GM19328 (cell line): ENCODE measurements around the gene TMCC1.
"Not testable (repeated sequence)": the region's sequence is repeated elsewhere in the genome, so short reads cannot be mapped to it uniquely, and the experiment has no call there.

ENCODE experiments used
- ATAC-seq: cut with Tn5 transposase; IDR thresholded peaks from one replicate; pipeline ENCODE4 v1.9.1; 2021; ENCODE audit warnings: mild to moderate bottlenecking, moderate library complexity; ENCODE audit not compliant: unreplicated experiment

TMCC1 gene

DNA sequence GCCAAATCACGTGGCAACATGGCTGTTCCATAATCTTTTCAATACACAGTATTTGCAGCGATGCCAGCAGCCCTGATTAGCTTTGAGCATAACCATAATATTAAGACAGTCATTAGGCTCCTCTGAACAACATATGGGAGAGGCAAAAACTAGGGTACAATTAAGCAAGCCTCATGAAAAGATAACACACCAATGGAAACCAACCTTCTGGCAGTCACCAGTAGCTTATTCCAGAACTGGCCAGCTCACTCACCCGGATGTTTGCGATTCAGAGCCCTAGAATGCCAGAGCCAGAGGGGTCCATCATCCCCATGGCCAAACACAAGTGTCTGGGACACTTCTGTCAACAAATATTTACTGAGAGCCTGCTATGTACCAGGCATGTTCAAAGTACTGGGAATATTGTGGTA, 238.2 kb downstream of the TMCC1 start:
- ATAC-seq: no peak

DNA sequence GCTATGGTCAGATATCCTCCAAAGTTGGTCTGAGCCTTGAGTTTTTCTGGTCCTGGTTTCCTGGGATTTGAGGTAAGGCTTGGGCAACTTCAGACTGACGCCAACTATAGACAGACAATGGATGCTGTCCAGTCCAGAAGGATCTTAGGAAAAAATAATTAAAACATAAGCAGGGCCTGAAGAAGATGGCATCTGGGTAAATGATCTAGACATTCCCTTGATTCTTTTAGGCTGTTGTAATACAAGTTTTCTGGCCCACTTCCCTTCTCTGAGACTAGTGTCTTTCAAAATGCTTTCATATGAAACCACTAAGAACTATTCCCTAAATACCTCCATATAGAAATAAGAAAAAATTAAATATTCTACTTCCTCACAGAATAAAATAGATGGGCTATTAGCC, 239.4 kb downstream of the TMCC1 start:
- ATAC-seq: no peak

DNA sequence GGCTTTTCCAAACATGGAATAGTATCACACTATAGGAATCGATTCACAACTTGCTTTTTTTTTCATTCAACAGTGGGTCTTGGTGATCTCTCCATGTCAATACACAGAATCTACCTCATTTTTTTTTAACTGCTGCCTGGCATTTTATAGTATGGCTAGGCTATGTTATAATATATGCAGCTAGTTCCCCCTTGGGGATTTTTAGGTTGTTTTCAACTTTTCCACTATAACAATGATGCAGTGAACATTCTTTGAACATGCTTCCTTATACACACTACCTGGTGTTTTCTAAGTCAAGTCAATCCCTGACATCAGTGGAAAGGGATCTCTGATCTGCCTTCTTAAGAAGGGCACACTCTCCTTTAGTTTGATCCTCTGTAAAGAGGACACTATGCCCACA, 240.5 kb downstream of the TMCC1 start:
- no peak for ATAC-seq

DNA sequence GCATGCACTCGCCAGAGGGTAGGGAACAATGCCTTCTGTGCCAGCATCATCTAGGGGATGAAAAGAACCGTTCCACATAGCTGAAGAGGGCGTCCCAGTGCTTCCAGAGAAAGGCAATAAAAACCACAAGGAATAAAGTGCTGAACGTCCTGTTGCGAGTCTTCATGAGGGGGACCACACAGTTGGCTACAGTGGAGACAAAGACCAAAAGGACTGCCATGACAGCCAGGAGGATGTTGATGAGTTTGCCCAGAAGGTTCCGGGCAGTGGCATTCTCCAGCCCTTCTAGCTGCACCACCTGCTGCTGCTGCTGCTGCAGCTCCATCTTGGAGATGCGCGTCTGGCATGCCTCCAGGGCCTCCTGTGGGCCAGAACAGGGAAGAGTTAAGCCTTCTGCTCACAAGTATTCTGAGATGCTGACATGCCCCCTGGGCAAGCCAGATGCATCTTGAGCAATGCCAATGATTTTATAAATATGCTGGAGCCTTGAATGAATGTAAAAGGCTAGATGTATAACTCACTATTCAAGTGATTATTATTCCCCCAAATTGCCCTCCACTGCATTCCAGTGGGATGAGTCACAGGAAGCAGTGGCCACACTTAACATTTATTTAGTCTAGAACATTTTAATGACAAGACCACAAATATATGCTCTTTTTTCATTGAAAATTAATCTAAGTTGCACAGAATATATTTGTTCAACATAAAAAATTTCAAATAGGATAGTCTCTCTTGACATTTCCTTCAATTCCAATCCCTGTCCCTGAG, 241.9 kb downstream of the TMCC1 start:
- no peak for ATAC-seq

DNA sequence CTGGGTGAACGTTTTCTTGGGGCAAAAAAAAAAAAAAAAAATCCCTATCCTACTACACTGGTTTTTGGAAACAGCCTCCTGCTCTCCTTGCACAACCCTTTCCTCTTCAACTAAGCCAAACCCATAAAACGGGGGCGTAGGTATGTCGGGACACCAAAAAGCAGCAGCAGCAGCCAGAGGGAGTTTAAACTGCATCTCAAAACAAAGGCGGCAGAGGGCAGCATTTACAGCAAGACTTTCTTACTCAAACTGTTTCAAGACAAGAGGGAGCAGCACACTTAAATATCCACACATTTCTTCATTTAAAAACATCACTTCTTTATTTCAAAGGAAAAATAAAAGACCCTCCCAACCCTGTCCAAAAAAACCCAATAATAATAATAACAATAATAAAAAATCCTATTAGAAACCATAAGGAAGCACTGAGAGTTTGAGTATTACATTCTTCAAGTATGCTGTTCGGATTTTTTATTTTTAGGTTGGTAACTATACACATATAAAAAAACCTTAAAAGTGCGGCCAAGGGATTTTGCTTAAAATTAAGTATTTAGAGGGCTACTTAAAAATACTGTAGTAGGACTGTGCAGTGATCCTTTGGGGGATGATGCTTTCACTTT, 243.1 kb downstream of the TMCC1 start:
- ATAC-seq: no peak

DNA sequence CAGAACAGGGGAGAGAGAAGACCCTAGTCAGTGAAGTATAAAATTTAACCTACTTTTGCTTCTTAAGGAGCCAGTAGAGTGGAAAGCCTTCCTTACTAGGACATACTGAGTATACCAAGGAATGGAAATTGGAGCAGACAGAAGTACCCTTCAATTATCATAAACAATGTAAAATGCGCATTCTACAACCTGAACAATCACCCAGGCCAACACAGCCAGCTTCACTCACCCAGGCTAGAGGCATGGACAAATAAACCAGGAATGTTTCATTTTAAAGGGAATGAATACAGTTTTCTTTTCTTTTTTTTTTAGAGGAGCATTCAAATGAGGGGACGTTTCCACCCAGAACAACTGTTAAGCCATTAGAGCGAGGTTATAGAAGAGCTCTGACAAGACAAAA, 245.1 kb downstream of the TMCC1 start:
- ATAC-seq: no peak

DNA sequence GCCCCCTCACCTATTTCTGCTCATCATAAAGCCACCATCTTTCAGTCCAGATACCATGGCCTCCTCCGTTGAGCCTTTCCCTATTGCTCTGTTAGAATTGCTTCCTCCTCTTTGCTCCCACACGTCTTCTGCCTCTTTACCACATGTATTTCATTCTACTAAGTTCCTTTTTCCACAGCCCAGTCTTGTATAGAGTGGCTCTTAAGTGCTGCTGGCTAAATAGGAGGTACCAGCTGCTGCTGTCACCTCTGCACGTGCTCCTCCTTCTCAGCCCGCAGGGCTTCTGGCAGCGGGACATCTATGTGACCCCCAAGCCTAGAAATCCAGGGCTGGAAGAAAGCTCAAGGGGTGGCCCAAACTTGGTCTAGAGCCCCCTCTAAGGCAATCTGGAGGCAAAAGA, 248.2 kb downstream of the TMCC1 start:
- no peak for ATAC-seq

DNA sequence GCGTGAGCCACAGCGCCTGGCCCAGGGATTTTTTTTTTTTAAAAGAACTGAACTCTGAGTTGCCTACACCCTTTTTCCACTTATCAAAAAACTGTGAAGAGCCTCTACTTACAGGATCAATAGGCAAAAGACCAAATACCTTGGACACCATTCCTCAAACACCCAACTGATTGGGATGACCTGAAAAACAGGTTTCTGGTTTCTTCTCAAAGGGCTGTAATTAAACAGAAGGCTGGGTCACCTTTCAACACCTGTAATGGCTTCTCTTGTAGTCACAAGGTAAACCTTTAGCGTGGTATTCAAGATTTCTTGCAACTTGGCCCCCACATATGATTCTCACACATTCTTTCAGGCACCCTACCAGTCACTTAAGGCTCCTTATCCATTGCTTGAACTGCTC, 248.7 kb downstream of the TMCC1 start:
- ATAC-seq: no peak

DNA sequence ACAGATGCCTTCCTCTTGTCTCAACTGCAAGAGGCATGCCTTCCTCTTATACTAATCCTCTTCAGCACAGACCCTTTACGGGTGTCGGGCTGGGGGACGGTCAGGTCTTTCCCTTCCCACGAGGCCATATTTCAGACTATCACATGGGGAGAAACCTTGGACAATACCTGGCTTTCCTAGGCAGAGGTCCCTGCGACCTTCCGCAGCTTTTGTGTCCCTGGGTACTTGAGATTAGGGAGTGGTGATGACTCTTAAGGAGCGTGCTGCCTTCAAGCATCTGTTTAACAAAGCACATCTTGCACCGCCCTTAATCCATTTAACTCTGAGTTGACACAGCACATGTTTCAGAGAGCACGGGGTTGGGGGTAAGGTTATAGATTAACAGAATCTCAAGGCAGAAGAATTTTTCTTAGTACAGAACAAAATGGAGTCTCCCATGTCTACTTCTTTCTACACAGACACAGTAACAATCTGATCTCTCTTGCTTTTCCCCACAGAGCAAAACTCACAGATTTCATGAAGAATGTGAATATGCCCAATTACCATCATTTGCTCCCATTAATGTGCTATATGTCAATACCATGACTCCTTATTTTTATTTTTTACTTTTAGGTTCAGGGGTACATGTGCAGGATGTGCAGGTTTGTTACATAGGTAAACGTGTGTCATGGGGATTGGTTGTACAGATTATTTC, 251.8 kb downstream of the TMCC1 start:
- ATAC-seq: not testable (repeated sequence)

DNA sequence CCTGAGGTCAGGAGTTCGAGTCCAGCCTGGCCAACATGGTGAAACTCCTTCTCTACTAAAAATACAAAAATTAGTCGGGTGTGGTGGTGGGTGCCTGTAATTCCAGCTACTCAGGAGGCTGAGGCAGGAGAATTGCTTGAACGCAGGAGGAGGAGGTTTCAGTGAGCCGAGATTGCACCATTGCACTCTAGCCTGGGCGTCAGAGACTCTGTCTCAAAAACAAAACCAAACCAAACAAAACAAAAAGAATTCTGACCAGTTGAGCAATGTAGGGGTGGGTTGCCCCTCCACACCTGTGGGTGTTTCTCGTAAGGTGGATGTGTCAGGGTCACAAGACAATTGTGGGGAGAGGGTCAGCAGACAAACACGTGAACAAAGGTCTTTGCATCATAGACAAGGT, 252.5 kb downstream of the TMCC1 start:
- not testable (repeated sequence) for ATAC-seq

DNA sequence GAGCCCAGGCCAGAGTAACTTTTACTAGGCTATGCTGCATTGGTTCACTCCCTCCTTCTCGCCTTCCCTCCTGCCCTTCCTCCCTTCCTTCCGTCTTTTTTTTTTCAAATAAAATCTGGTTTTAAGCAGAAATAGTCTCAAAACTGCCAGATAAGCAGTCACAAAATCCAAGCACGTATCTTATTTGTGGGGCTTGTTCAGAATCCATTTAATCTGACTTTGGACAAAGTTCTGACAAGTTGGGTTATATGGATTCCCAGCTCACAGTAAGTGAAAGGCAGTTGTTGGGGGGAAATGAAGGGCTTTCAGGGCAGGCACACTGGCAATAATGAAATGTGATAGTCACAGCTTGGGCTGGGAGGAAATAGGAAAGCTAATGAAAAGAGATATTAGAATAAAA, 255.0 kb downstream of the TMCC1 start:
- ATAC-seq: no peak

DNA sequence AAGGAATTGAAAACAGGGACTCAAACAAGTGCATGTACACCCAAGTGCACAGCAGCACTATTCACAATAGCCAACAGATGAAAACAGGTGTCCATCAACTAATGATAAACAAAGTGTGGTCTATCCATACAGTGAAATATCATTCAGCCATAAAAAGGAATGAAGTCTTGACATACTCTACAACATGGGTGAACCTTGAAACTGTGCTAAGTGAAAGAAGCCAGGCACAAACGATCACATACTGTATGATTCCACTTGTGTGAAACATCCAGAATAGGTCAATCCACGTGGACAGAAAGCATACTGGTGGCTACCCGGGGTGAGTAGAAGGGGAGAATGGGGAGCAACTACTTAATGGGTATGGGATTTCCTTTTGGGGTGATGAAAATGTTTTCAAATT, 257.4 kb downstream of the TMCC1 start:
- no peak for ATAC-seq

DNA sequence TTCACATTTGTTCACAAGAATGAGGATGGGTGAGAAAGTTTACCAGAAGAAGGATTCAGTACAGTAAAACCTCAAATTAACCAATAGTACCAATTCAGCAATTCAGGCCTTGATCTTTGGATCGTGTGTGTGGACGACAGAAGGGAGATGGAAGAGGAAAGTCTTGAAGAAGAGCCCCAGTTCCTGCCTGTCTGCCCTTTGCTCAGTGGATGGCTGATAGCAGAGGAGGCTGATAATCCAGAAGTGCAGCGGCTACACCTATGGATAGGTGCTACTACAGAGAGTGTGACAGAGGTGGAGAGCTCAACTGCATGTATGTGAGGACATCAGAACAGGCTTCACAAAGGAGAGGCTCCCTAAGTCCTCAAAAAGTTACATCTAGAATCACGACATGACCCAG, 257.9 kb downstream of the TMCC1 start:
- no peak for ATAC-seq

DNA sequence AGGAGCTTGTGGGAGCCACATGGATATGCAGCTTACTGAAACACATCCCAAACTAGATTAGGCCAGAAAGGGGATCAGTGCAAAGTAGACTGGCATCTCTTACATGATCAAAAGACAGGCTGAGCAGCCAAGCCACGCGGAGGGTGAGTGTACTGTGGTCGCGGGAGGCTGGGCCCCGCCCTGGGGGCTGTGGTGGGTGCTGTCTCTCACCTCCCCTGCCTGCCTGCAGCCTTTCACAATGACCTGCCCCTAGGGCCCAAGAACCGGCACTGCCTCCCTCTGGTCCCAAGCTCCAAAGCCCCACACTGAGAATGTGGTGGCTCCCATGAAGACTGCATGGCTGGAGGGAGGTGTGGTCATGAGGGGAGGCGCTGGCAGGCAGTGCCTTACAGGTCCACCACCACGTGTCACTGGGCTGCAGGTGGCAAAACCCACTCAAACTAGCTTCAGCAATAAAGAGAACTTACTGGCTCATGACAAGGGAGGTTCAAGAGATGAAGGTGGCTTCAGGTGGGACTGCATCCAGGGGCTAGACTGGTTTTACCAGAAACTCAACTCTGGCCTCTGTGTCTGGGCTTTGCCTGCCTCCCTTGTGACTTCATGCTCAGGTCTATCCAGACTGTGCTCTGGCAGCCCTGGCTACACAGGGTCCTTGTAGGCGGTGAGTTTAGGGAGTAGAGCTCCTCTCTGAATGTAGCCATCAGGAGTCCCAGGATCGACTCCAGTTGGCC, 259.6 kb downstream of the TMCC1 start:
- ATAC-seq: no peak

DNA sequence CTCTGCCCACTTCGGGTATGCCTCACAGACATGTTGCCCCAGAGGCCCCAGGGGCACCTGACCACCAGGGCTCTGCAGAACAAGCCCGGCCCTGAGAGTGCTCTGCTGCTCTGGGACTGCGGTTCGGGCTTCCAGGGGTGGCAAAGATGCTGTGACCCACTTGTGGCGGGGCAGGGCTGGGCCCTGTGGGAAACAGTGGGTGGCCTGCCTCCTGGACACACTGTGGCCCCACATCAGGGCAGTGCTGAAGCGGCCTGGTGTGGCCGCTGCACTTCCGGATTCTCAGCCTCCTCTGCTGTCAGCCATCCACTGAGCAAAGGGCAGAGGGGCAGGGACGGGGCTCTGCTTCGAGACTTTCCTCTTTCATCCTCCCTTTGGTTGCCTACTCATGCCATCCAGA, 260.5 kb downstream of the TMCC1 start:
- no peak for ATAC-seq

DNA sequence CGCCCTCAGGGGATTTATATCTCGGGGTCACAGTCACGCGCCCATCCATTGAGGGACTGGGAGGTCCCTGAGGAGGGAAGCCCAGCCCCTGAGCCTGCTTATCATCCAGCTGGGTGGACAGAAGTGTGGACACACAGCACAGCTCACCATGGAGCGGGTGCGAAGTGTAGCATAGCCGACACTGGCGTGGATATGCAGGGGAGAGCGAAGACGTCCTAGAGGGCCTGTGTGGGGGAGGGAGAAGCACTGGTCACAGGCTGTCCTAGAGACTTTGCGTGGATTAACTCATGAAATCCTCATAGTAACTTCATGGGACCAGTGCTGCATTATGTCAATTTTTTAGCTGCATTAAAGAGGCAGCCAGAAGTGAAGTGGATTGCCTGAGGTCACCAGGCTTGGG, 261.0 kb downstream of the TMCC1 start:
- ATAC-seq: no peak

DNA sequence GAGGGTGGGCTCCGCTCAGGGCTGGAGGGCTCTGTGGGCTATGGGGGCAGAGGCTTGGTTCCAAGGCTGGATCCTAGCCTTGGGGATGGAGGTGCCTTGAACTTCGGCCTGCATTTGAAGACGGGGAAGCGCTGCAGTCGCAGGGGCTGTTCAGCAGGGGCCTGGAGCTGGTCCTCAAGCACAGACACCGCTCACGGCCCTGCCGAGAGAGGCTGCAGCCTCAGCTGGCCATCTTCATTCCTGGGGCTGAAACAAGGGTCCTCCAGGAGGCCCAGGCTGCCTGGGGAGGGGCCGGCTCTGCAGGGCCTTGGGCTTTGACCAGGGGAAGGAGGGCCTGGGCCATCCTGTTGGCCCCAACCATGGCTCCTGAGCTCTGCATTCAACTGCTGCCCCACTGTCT, 261.5 kb downstream of the TMCC1 start:
- no peak for ATAC-seq

DNA sequence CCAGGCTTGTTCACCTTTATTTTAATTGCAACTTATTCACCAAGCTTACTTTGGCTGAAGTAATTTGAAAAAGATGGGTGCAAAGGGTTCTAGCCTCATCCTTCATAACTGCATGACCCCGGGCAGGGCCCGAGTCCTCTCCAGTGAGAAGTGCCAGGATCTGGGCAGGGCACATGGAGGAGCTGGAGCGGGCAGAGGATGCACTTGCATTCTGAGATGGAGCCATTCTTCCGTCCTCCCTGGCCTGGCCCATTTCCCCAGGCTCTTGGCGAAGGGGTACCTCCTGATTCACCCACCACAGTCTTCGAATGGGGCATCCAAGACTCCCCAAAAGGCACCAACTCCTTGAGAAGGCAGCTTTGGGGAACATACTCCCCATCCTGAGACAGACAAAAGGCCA, 264.5 kb downstream of the TMCC1 start:
- no peak for ATAC-seq

DNA sequence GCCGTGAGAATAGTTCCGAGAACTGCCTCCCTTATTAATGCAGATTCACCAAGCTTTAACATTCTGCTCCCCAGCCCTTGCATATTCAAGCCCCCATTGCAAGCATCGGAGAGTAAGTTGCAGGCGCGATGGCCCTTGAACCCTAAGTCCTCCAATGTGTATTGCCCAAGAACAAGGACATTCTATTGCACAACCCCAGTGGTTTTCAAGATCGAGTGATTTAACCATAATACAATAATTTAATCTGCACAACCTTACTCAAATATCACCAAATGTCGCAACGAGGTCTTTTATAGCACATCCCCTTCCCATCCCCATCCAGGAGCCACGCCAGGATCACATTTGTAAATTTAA, 265.4 kb downstream of the TMCC1 start:
- ATAC-seq: no peak

DNA sequence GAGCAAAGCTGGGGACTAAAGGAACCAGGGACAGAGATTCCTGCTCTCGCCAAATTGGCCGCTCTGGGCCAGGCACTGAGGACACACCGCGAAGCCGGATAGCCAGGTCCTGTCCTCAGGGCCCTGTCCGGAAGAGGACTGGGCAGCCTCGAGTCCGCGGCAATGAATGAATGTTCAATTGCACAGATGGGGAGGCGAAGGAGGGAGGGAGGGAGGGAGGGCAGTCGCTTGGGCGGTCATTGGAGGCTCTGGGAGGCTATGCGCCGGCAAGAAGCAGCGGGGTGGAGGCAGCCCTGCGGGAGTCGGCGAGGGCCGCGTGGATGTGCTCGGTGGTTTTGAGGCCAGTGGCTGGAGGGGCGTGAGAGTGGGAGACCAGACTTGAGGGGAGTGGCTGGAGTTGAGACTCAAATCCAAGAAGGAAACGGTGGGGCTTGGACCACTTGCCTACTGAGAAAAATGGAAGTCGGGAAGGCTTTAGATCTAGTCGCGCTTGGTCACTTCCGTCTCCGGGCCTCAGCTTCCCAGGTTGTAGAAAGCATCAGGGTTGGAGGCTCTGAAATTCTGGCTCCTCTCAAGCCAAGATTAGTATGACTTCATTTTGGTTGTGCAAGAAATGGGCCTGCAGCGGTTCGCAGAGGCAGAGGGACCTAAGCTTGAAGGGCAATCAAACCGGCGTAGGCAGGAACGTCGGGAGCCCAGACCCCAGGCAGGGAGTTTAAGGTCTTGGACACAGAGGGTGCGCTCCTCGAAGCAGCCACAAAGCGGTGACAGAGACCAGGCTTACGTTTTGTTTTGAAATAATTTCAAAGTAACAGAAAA, 266.0 kb downstream of the TMCC1 start:
- ATAC-seq: no peak
